HEK293T (cell line): Measurements from ENCODE around the gene ZNF382.

ENCODE experiments used
- BHLHE40 ChIP-seq: fragments of 450-650 bp; IDR thresholded peaks from 2 replicates; pipeline ENCODE4 v1.6.1; 2016; ENCODE audit warnings: mild to moderate bottlenecking, moderate library complexity, borderline replicate concordance
- ELF4 ChIP-seq: fragments of 450-650 bp; IDR thresholded peaks from 2 replicates; pipeline ENCODE4 v1.6.1; 2017; ENCODE audit warnings: antibody characterized with exemption
- FOXA1 ChIP-seq: fragments of 450-650 bp; IDR thresholded peaks from 2 replicates; pipeline ENCODE4 v1.6.1; 2016; ENCODE audit warnings: mild to moderate bottlenecking
- FOXK2 ChIP-seq: fragments of 450-650 bp; IDR thresholded peaks from 2 replicates; pipeline ENCODE4 v1.6.1; 2016; ENCODE audit warnings: mild to moderate bottlenecking
- FOXM1 ChIP-seq: fragments of 450-650 bp; IDR thresholded peaks from 2 replicates; pipeline ENCODE4 v1.6.1; 2017; ENCODE audit warnings: mild to moderate bottlenecking, borderline replicate concordance
- L3MBTL2 ChIP-seq: fragments of 450-650 bp; conservative IDR thresholded peaks from 2 replicates; pipeline ENCODE4 v1.6.1; 2016; ENCODE audit warnings: mild to moderate bottlenecking
- LEF1 ChIP-seq: fragments of 450-650 bp; IDR thresholded peaks from 2 replicates; pipeline ENCODE4 v1.6.1; 2017; ENCODE audit warnings: mild to moderate bottlenecking, borderline replicate concordance
- SP1 ChIP-seq: fragments of 450-650 bp; IDR thresholded peaks from 2 replicates; pipeline ENCODE4 v1.6.1; 2017
- SUZ12 ChIP-seq: fragments of 450-650 bp; IDR thresholded peaks from 2 replicates; pipeline ENCODE4 v1.6.1; 2016; ENCODE audit warnings: mild to moderate bottlenecking
- ZNF384 ChIP-seq: fragments of 450-650 bp; IDR thresholded peaks from 2 replicates; pipeline ENCODE4 v1.6.1; 2016
- TF ChIP-seq, protein P1 (sequence below): fragments of 450-650 bp; IDR thresholded peaks from 2 replicates; pipeline ENCODE4 v1.6.1; 2016

DNA sequence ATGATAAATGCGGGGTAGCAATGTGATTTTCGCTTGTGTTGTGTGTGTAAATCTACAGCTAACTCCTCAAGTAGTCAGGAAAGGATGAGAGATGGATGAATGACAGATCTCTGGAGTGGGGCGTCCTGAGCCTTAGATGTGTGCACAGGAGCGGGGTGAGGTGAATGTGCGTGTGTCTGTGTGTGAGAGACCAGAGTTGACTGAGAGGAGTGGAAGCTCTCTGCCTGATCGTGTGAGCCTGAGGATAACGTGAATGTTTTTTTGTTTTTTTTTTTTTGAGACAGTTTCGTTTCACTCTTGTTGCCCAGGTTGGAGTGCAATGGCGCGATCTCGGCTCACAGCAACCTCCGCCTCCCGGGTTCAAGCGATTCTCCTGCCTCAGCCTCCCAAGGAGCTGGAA lies 60.7 kb downstream of the ZNF382 start:
- no peak for TF ChIP-seq LEF1
- TF ChIP-seq SUZ12: no peak
- TF ChIP-seq ELF4: no peak
- TF ChIP-seq BHLHE40: no peak
- no peak for TF ChIP-seq SP1
- no peak for TF ChIP-seq FOXK2
- TF ChIP-seq FOXA1: no peak
- no peak for TF ChIP-seq L3MBTL2
- TF ChIP-seq ZNF384: no peak
- TF ChIP-seq, protein P1, sequence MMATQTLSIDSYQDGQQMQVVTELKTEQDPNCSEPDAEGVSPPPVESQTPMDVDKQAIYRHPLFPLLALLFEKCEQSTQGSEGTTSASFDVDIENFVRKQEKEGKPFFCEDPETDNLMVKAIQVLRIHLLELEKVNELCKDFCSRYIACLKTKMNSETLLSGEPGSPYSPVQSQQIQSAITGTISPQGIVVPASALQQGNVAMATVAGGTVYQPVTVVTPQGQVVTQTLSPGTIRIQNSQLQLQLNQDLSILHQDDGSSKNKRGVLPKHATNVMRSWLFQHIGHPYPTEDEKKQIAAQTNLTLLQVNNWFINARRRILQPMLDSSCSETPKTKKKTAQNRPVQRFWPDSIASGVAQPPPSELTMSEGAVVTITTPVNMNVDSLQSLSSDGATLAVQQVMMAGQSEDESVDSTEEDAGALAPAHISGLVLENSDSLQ: no peak
- no peak for TF ChIP-seq FOXM1
